T47D (cell line): Measurements from ENCODE around the gene CSN1S1.

ENCODE experiments used
- DNase-seq, 2 experiments: peaks; one replicate each; pipeline versions ENCODE4 v3.0.0 to v3.0.0-alpha.2; 2011 to 2012; ENCODE audit warnings: low read depth in 1 of 2, low spot score in 1 of 2
- JUND ChIP-seq: IDR thresholded peaks from 2 replicates; pipeline ENCODE4 v1.6.1; 2012; ENCODE audit warnings: low read depth
- in situ Hi-C: cut with HindIII; loops from 2 replicates; pipeline ENCODE4 v1.10.0; 2016; ENCODE audit warnings: low sequenced_read_pairs, low pct_unique_long_range_greater_than_20kb

CSN1S1 gene

DNA sequence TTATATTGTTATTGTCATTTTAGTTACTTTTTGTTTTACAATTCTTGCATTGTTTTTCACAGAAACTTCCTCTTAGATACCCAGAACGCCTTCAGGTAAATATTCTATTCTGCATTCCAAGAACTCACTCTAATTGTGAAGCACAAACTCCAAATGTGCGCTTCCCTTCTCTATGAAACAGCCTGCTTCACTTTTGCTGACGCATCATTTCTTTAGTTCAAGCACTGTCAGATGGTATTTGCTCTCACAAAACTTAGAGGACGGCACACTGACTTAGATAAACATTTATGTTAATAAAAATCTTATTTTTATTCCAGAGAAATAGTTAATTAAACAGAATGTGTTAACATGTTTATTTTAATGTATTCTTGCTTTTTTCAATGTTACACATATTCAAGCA is 3.3 kb downstream of the CSN1S1 start:
- no peak for DNase-seq
- in situ Hi-C loops: no loop called here
- no peak for TF ChIP-seq JUND

DNA sequence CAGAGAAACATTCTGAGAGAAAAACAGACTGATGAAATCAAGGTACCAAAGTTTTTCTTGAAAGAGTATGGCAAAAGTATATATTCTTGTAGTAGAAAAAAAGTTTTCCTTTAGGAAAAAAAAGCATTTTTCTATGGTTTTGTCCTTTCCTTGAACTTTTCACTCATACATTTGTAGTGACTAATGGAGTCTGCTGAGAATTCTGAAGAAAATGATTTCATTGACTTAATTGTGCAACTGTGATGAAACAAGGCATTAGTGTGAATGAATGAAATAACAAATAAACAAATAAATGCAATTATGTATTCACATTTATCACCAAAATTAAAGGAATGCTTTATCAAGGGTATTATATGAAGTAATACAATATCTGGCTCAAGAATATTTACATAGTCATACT is 5.7 kb downstream of the CSN1S1 start:
- no peak for TF ChIP-seq JUND
- no peak for DNase-seq
- in situ Hi-C loops: no loop called here

DNA sequence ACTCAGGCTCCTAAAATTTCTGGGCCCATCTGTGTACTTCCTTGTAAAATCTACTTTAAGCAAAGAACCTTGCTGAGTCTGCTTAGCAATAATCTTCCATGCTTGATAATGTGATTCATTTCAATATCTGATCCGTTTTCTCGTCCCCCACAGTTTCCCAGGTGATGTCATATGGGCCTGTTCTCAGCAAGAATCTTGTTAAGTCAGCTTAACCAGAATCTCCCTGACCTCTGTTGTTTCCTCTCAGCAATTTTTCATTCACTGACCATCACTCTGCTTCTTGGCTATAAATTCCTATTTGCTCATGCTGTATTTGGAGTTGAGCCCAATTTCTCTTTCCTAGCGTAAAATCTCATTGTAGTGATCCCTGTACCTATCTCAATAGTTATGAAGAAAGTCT is 20.7 kb downstream of the CSN1S1 start:
- in situ Hi-C loops: no loop called here
- no peak for DNase-seq
- no peak for TF ChIP-seq JUND

- TF ChIP-seq JUND: no peak
- in situ Hi-C loops: no loop called here
- no peak for DNase-seq
Observed at GRCh38 chr4:69957209-69957608, 26.3 kb downstream of the CSN1S1 start.

- no peak for TF ChIP-seq JUND
- no peak for DNase-seq
- in situ Hi-C loops: no loop called here
Observed at GRCh38 chr4:69965628-69966027, 34.8 kb downstream of the CSN1S1 start, which contains the start of gene CSN2. CSN2 (minus strand) TSS chr4:69965728; CDS start chr4:69960995, 4,733 bp downstream.

- in situ Hi-C loops: no loop called here
Observed at GRCh38 chr4:69970071-69970470, 39.2 kb downstream of the CSN1S1 start.

DNA sequence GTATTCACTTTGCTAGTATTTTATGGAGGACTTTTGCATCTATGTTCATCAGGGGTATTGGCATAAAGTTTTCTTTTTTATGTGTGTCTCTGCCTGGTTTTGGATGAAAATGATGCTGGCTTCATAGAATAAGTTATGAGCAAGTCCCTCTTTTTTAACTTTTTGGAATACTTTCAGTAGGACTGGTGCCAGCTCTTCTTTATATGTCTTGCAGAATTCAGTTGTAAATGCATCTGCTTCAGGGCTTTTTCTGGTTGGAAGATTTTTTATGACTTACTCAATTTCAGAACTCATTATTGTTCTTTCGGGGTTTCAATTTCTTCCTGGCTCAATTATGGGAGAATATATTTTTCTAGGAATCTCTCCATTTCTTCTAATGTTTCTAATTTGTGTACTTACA is 43.8 kb downstream of the CSN1S1 start:
- TF ChIP-seq JUND: no peak

More at GRCh38 chr4:69970071-69970470, 39.2 kb downstream of the CSN1S1 start:
- DNase-seq: no peak
- TF ChIP-seq JUND: no peak

GRCh38 chr4:69977582-69977981 is 46.7 kb downstream of the CSN1S1 start:
- no peak for DNase-seq
- TF ChIP-seq JUND: no peak
- in situ Hi-C loops: no loop called here

More for the DNA sequence above, 43.8 kb downstream of the CSN1S1 start:
- in situ Hi-C loops: no loop called here
- DNase-seq: no peak

- peak; percentile 13 to 88 for DNase-seq
- in situ Hi-C loops: no loop called here
Observed at GRCh38 chr4:69984030-69984443, 53.2 kb downstream of the CSN1S1 start.

GRCh38 chr4:69986663-69987062 is 55.8 kb downstream of the CSN1S1 start:
- no peak for DNase-seq
- in situ Hi-C loops: no loop called here
- no peak for TF ChIP-seq JUND

More at GRCh38 chr4:69984030-69984443, 53.2 kb downstream of the CSN1S1 start:
- 0 out of 2 replicates have a peak, but pooled peaks have one; percentile 12 for TF ChIP-seq JUND

DNA sequence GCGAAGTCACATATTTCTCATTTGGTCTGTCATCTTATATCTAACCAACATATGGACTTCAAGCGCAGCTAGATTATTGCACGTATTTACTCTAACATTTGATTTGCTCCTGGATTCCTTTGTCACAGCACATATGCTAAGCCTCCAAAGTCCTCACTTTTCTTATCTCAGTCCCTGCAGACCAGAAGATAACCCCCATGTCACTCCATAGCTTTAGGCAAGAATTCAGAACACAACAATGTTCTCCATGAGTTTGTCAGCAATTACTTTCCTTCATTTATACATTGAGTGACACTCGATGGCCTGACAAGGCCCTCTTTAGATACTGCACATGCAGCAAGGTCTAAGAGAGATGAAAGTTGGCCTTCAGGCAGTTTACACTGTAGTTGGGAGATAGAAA is 60.1 kb downstream of the CSN1S1 start:
- no peak for DNase-seq
- in situ Hi-C loops: no loop called here
- no peak for TF ChIP-seq JUND

DNA sequence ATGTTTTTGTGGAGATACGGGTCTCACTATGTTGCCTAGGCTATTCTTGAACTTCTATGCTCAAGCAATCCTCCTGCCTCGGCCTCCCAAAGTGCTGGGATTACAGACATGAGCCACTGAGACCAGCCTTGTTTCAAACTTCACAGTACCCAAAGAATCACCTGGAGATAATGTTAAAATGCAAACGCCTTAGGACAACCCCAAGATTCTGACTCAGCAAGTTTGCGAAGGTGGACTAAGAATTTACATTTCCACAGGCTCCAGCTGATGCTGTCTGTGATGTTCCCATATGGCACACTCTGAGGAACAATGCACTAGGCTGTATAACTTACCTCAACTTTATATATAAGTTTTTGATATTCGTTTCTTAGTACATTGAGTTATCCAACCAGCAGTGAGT is 63.9 kb downstream of the CSN1S1 start:
- in situ Hi-C loops: no loop called here
- TF ChIP-seq JUND: no peak
- peak in 1 of 2 experiments; percentile 3 for DNase-seq

GRCh38 chr4:69995526-69996016 is 64.7 kb downstream of the CSN1S1 start, which contains the start of gene STATH:
STATH (plus strand) TSS chr4:69995966; CDS start chr4:69998438, 2,472 bp downstream.
- no peak for TF ChIP-seq JUND
- in situ Hi-C loops: no loop called here
- no peak for DNase-seq
